ENCODE measurements around the gene AUTS2.

The AUTS2 gene

GRCh38 chr7:70312336-70312735 lies 714.1 kb downstream of the AUTS2 start:
- POLR2A ChIA-PET = no interaction called here
- CTCF ChIA-PET = no interaction called here
- no peak for DNase-seq (ENCODE audit: extremely low spot score)
- TF ChIP-seq FOXM1 (IDR thresholded peaks at IDR 0.05; ENCODE audit: borderline replicate concordance) = no peak
- TF ChIP-seq PKNOX1 (IDR thresholded peaks at IDR 0.05) = no peak
- TF ChIP-seq BHLHE40 (IDR thresholded peaks at IDR 0.05; ENCODE audit: borderline replicate concordance) = no peak
- TF ChIP-seq TARDBP (IDR thresholded peaks at IDR 0.05) = no peak
- no peak for TF ChIP-seq CTBP1 (IDR thresholded peaks at IDR 0.05; ENCODE audit: borderline replicate concordance)
- no peak for TF ChIP-seq ARNT (IDR thresholded peaks at IDR 0.05)

DNA sequence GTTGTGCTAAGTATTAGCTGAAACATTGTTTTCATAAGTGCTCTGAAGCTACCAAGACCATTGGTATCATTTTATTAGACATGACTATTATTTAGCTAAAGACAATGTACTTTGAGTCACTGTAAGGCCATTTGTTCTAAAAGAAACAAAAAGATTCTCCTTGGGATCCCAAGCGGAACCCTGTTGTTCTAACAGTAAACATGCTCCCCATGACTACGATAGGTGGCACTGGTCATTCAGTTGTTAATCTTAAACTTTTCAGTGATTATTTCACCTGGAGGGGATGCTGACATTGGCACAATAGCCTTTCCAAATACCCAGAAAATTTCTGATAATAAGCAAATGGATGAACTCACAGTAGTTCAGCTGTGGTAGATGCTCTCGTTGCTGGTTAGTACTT lies 715.0 kb downstream of the AUTS2 start:
- POLR2A ChIA-PET = no interaction called here
- CTCF ChIA-PET = no interaction called here
- no peak for DNase-seq (ENCODE audit: extremely low spot score)
- TF ChIP-seq SUZ12 (IDR thresholded peaks at IDR 0.05) (no peak), FOXM1 (IDR thresholded peaks at IDR 0.05; ENCODE audit: borderline replicate concordance) (no peak), FOXK2 (IDR thresholded peaks at IDR 0.05) (no peak), ELF4 (IDR thresholded peaks at IDR 0.05) (no peak), FOXA1 (IDR thresholded peaks at IDR 0.05) (no peak), BHLHE40 (IDR thresholded peaks at IDR 0.05; ENCODE audit: borderline replicate concordance) (no peak), L3MBTL2 (conservative IDR thresholded peaks at IDR 0.05) (no peak), TARDBP (IDR thresholded peaks at IDR 0.05) (no peak), CTBP1 (IDR thresholded peaks at IDR 0.05; ENCODE audit: borderline replicate concordance) (no peak), HDGF (IDR thresholded peaks at IDR 0.05; ENCODE audit: borderline replicate concordance) (no peak), PKNOX1 (IDR thresholded peaks at IDR 0.05) (no peak), LEF1 (IDR thresholded peaks at IDR 0.05; ENCODE audit: borderline replicate concordance) (no peak), ARNT (IDR thresholded peaks at IDR 0.05) (no peak), SP1 (IDR thresholded peaks at IDR 0.05) (no peak), NFRKB (IDR thresholded peaks at IDR 0.05) (no peak), ZNF384 (IDR thresholded peaks at IDR 0.05) (no peak)

DNA sequence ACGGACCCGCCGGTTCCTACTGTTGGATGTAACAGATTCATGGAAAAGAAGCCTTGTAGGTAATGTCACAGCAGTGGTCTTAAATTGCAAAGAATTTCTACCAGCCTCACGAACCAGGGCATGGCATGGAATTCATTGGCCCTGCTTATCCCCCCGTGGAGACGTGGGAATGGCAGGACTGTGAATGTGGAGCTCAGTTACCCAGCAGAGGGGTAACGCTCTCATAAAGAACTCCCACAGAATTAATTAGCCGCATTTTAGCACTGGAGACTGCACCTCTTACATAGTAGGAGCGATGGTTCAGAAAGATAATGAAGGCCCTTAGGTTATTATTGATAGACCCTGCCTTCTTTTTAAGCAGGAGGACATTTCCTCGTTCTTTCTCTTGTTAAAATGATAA lies 715.4 kb downstream of the AUTS2 start:
- ChIA-PET CTCF (no interaction called here), POLR2A (no interaction called here)
- DNase-seq (ENCODE audit: extremely low spot score) = no peak
- TF ChIP-seq ARNT (IDR thresholded peaks at IDR 0.05) (no peak), CTBP1 (IDR thresholded peaks at IDR 0.05; ENCODE audit: borderline replicate concordance) (no peak), FOXK2 (IDR thresholded peaks at IDR 0.05) (no peak), ZNF384 (IDR thresholded peaks at IDR 0.05) (no peak), BHLHE40 (IDR thresholded peaks at IDR 0.05; ENCODE audit: borderline replicate concordance) (no peak), SUZ12 (IDR thresholded peaks at IDR 0.05) (no peak), LEF1 (IDR thresholded peaks at IDR 0.05; ENCODE audit: borderline replicate concordance) (no peak), PKNOX1 (IDR thresholded peaks at IDR 0.05) (no peak), FOXM1 (IDR thresholded peaks at IDR 0.05; ENCODE audit: borderline replicate concordance) (no peak)

DNA sequence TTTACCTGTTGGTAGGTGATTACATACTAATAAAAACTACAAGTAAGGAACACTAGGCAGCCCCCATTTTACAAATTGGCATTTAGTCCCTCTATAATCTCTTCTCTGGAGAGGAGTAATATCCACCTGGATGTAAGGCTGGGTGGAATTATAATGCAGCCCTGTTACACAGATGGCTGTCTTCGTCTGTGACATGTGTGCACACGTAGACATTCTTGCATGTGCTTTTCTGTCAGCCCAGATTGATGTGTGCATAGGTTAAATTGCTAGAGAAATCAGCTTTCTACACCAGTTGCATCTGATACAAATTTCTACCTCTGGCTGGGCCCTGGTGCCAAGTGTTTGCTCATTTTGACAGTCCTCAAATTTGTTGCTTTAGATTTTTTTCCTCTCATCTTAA lies 715.9 kb downstream of the AUTS2 start:
- CTCF ChIA-PET = no interaction called here
- TF ChIP-seq SUZ12 (IDR thresholded peaks at IDR 0.05) = no peak
- TF ChIP-seq FOXK2 (IDR thresholded peaks at IDR 0.05) = no peak
- no peak for TF ChIP-seq HDGF (IDR thresholded peaks at IDR 0.05; ENCODE audit: borderline replicate concordance)
- no peak for TF ChIP-seq LEF1 (IDR thresholded peaks at IDR 0.05; ENCODE audit: borderline replicate concordance)
- TF ChIP-seq ELF4 (IDR thresholded peaks at IDR 0.05) = no peak
- TF ChIP-seq SP1 (IDR thresholded peaks at IDR 0.05) = no peak
- TF ChIP-seq L3MBTL2 (conservative IDR thresholded peaks at IDR 0.05) = no peak
- no peak for TF ChIP-seq ZNF384 (IDR thresholded peaks at IDR 0.05)
- TF ChIP-seq FOXM1 (IDR thresholded peaks at IDR 0.05; ENCODE audit: borderline replicate concordance) = no peak
- no peak for TF ChIP-seq FOXA1 (IDR thresholded peaks at IDR 0.05)
- no peak for TF ChIP-seq BHLHE40 (IDR thresholded peaks at IDR 0.05; ENCODE audit: borderline replicate concordance)
- no peak for TF ChIP-seq ARNT (IDR thresholded peaks at IDR 0.05)
- no peak for TF ChIP-seq PKNOX1 (IDR thresholded peaks at IDR 0.05)
- TF ChIP-seq CTBP1 (IDR thresholded peaks at IDR 0.05; ENCODE audit: borderline replicate concordance) = no peak
- no peak for TF ChIP-seq NFRKB (IDR thresholded peaks at IDR 0.05)
- TF ChIP-seq TARDBP (IDR thresholded peaks at IDR 0.05) = no peak
- POLR2A ChIA-PET = no interaction called here
- no peak for DNase-seq (ENCODE audit: extremely low spot score)

DNA sequence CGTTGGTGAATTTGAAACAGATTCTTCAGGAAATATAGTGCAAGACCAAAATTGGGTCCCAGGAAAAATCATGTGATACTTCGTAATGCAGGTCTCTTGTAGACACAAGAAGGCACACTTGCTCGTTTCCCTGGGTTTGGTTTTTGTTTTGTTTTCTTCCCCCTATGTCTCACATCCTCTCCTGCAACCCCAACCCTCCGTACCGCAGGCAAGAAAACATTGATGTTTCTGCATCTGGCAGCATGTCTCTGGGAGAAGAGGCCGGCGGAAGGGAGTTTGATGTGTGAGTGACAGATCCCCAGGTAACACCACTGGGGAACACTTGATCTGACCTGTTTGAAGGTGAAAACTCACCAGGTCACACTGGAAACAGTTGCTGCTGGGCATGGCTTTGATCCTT lies 718.5 kb downstream of the AUTS2 start:
- ChIA-PET CTCF (no interaction called here), POLR2A (no interaction called here)
- no peak for DNase-seq (ENCODE audit: extremely low spot score)
- TF ChIP-seq ARNT (IDR thresholded peaks at IDR 0.05) = no peak
- TF ChIP-seq PKNOX1 (IDR thresholded peaks at IDR 0.05) = no peak
- no peak for TF ChIP-seq FOXA1 (IDR thresholded peaks at IDR 0.05)

DNA sequence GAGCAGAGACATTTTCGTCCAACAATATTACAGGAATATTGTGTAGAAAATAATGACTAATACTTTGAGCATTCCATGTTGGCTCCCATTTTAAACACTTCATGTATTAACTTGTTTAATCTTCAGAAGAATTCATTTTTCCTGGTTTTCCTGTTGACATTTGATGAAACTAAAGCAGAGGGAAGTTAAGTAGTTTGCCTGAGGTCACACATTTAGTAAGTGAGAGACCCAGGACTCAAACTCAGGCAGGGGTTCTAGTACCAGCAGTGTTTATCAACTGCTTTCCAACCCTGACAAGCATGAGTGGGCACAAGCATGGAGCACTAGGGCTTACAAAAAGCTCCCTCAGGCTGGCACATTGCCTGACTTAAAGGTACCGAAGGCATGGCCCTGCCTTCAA lies 719.1 kb downstream of the AUTS2 start:
- no peak for DNase-seq (ENCODE audit: extremely low spot score)
- CTCF ChIA-PET = no interaction called here

More for the DNA sequence above, 719.1 kb downstream of the AUTS2 start:
- TF ChIP-seq SUZ12 (IDR thresholded peaks at IDR 0.05) (no peak), BHLHE40 (IDR thresholded peaks at IDR 0.05; ENCODE audit: borderline replicate concordance) (no peak), HDGF (IDR thresholded peaks at IDR 0.05; ENCODE audit: borderline replicate concordance) (no peak), PKNOX1 (IDR thresholded peaks at IDR 0.05) (no peak), FOXA1 (IDR thresholded peaks at IDR 0.05) (no peak), FOXK2 (IDR thresholded peaks at IDR 0.05) (no peak), ARNT (IDR thresholded peaks at IDR 0.05) (no peak), LEF1 (IDR thresholded peaks at IDR 0.05; ENCODE audit: borderline replicate concordance) (no peak)
- POLR2A ChIA-PET = no interaction called here
